ENCODE results near the gene MED25.

The MED25 gene

GRCh38 chr19:49847731-49848696, 29.9 kb downstream of the MED25 start:
- no peak for DNase-seq

GRCh38 chr19:49848938-49849337, 30.8 kb downstream of the MED25 start:
- DNase-seq, result no peak

GRCh38 chr19:49849433-49850220, 31.5 kb downstream of the MED25 start:
- no peak for DNase-seq

- no peak for DNase-seq
Observed at GRCh38 chr19:49850221-49850486, 32.1 kb downstream of the MED25 start.

DNA sequence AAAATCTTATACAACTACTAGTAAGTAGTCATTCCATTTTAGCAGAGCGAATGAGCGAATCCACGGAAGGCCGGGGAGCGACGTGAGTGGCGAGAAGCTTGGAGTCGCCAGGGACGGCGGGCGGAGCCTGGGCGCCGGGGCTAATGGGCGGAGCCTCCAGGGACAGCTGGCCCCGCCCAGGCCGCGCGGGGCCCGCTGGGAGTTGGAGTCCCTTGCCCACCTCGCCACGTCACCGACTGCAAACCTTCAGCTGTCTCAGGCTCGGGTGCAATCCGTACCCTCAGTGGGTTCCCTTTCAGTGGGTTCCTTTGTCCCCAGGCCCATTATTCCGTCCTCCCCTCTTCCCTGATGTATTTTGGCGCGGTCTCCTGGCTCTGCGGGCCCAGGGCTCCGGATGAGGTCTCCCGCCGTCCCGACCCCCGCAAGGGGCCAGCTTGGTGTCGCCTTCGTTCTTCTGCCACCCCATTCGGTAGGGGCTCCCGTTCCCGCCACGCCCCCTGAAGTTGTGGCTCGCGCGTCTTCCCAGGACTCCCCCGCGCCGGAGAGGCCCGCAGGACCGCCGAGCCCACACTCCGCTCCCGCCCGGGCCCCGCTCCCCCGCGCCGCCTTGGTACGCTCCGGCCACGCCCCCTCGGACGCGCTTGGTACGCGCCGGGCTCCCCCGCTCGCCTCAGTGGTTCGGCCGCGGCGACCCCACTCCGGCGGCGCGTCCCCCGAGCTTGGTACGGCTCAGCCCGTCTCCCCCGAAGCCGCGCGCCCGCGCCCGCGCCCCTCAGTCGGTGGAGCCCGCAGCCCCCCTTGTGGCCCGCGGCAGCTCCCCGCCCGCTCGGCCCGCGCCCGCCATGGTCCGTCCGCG, 32.6 kb downstream of the MED25 start, which contains the start of gene PTOV1:
Gene PTOV1 (plus strand): TSS at position 673 of the 856 bp plus-strand sequence.
- DNase-seq, result peak; percentile 85 to 87

DNA sequence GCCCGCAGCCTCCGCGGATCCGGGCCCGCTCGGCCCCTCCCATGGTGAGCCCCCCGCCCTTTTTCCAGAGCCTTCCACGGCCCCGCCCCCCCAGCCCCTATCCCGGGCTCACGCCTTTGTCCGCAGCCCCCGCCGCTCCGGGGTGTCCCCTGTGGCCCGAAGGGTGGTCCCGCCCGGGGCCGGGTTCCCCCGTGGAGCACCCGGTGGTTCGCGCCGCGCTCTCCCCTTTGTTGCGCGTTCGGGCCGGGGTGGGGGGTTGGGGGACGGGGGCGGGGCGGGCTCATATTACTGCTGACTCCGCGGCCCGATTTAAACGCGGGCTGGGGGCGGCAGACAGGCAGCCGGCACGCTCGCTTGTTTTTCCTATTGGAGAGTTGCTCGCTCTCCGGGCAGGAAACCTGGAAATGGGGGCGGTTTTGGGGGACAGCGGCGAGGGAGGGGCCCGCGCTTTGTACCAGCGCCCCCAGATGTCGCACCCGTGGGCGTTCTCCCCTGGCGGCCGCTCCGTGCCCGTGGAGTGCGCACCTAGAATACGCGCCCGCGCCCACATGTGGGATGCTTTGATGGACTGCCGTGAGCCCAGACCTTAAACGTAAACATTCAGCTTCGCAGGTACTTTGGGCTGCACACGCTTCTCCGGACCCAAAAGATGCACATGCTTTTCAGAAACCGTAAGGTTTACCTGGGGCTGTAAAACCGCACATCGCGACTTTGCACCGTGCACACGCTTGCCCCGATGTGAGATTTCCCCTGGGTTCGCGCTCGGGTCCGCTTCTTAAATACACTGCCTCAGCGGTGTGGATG, 33.6 kb downstream of the MED25 start:
- peak in 1 of 2 donors; percentile 40 for DNase-seq

GRCh38 chr19:49852631-49853126, 34.6 kb downstream of the MED25 start:
- DNase-seq, result no peak

DNA sequence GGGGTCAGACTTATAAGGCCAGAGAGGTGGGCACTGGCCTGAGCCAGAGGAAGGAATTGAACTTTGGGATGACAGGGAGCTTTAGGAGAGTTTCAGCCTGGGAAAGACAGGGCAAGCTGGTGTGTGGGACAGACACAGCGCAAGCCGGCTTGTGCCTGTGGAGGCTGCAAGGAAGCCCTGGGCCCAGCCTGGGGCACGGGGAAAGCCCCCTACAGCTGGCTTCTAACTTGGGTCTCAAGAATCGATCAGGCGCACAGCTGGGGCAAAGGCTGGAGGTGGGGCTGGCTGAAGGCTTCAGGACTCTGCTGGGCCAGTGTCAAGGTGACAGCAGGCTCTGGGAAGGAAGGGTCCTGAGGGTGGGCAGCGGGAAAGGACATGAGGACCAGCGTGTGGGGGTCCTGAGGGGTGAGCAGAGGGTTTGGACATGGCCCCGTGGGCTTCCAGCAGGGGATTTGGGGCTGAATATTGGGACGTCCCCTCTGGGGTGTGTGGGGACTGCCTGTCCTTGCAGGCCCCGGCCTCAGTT, 35.8 kb downstream of the MED25 start:
- DNase-seq, result no peak

GRCh38 chr19:49854378-49855263, 36.5 kb downstream of the MED25 start:
- DNase-seq, result no peak

DNA sequence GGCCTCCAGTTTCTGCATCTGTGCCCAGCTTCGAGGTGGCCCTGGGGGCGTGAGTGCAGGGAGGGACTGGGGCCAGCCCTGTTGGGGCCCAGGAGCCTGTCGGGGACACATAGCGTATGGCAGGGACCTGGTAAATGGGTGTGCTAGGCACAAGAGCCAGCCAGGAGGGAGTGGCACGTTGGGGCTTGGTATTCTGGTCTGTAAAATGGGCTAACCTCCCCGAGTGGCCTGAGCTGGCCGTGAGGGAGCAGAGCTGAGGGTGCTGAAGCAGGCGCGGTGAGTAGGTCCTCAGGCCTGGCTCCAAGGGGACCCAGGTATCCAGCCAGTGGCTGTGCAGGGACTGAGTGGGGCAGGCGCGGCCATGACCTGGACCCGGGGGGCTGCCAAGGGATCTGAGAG, 37.2 kb downstream of the MED25 start:
- DNase-seq, result no peak

DNA sequence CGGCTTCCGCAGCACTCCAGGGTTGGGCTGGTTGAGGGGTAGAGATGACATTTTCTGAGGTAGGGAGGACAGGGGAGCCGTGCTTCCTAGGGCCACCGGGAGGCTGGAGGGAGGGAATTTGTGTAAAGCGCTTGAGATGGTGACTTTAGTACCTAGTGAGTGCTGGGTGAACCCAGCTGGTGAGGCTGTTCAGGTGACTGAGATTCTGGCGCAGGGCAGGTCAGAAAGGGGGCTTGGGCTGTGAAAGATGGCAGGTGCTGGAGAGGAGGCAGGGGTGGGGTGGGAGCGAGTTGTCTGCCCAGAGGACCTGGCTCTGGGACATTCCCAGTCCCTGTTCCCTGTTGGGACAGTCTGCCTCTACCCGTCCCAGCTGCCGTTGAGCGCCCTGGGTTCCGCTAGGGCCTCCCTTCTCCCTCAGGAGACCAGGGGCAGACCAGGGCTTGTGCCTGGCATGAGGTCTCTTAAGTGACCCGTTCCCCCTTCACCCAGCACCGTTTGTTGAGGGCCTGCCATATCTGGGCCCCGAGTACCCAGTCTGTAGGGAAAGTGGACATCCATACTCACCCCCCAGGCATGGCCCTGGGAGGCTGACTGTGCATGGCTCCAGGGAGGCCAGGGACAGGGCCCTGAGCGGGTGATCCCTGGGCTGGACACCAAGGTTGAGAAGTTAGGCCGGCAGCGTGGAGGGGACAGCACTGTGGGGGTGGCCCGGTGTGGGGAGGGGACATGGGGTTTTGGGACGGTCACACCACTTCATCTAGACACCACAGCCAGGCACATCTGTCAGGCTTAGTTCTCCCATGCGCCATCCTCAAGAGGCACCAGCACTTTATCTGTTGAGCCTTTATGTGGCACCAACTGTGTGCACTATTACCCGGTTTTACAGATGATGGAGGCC, 37.8 kb downstream of the MED25 start:
- DNase-seq, result no peak

- DNase-seq, result no peak
Observed at GRCh38 chr19:49856574-49857021, 38.5 kb downstream of the MED25 start.

- no peak for DNase-seq
Observed at GRCh38 chr19:49857061-49857837, 39.2 kb downstream of the MED25 start.

DNA sequence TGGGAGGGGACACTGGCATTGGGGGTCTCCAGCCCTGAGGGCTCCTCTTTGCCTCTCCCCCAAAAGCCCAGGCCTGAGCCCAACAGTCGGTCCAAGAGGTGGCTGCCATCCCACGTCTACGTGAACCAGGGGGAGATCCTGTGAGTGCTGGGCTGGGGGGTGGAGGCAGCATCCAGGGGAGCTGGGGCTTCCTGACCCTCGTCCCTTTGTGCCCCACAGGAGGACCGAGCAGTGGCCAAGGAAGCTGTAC, 39.7 kb downstream of the MED25 start:
- DNase-seq, result no peak

- no peak for DNase-seq
Observed at GRCh38 chr19:49858088-49858985, 40.2 kb downstream of the MED25 start.

GRCh38 chr19:49859682-49860335, 41.7 kb downstream of the MED25 start:
- DNase-seq, result no peak

Measured in activated CD4-positive, alpha-beta T cell treated with anti-CD3 and anti-CD28 coated beads for 4 hours (primary cell).